ENCODE data around the gene ERP27.

Gene ERP27

GRCh38 chr12:14880890-14881453 is 57.4 kb downstream of the ERP27 start:
- no peaks in the 10 kb centered on the region for H3K27me3 ChIP-seq (ENCODE audit: control insufficient read depth in 5 of 5, insufficient read depth in 4 of 5, low read length in 5 of 5)
- peaks cover 0 to 7% (median 0%) of the 10 kb centered on the region in 5 donors for H3K36me3 ChIP-seq (ENCODE audit: control insufficient read depth in 5 of 5, insufficient read depth in 5 of 5, low read length in 5 of 5)
- H3K27ac ChIP-seq (ENCODE audit: low read depth, low read length): no peak overlapping the region
- no peak overlapping the region for H3K4me3 ChIP-seq (ENCODE audit: low read depth in 1 of 5, low read length in 5 of 5)
- no peaks in the 10 kb centered on the region for H3K9me3 ChIP-seq (ENCODE audit: control insufficient read depth in 5 of 5, low read length in 5 of 5)
- H3K4me1 ChIP-seq (ENCODE audit: control insufficient read depth in 5 of 5, insufficient read depth in 5 of 5, low read length in 5 of 5): peaks cover 0 to 29% (median 18%) of the 10 kb centered on the region in 5 donors
- no peak overlapping the region for H3K9ac ChIP-seq (ENCODE audit: low read length in 5 of 5)

DNA sequence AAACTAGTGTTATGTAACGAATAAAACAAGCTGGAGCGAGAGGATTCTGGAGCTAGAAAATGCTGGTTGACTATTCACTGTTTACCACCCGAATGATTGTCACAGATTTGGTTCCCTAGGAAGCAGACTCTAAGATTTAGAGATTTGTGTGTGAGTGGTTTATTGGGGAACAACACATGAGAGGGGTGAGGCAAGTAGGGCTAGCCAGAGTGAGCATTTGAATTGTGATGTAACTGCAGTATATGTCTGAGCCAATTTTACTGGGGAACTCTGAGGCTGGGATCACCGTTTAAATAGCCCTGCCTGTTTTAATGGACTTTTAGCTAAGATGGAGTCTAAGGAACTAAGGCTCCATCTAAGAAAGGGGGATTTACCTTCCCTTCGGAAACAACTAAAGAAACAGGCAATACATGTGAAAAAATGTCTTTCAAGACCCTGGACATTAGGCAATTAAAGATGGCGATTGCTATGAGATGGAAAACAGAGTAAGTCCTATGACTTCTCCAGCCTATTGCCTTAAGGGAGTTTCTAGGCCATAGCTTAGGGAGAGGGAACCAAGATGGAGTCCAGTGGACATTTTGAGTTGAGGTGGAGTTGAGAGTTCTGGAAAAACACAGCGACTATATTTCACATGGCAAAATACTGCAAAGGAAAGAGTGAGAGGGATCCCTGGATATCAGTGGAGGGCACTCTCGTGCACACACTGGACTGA is 59.0 kb downstream of the ERP27 start:
- no peak overlapping the region for H3K4me3 ChIP-seq (ENCODE audit: low read depth in 1 of 5, low read length in 5 of 5)
- no peaks in the 10 kb centered on the region for H3K27me3 ChIP-seq (ENCODE audit: control insufficient read depth in 5 of 5, insufficient read depth in 4 of 5, low read length in 5 of 5)
- H3K9me3 ChIP-seq (ENCODE audit: control insufficient read depth in 5 of 5, low read length in 5 of 5): no peaks in the 10 kb centered on the region
- H3K4me1 ChIP-seq (ENCODE audit: control insufficient read depth in 5 of 5, insufficient read depth in 5 of 5, low read length in 5 of 5): peaks cover 0 to 17% (median 5%) of the 10 kb centered on the region in 5 donors
- H3K27ac ChIP-seq (ENCODE audit: low read depth, low read length): no peak overlapping the region
- peaks cover 0 to 7% (median 0%) of the 10 kb centered on the region in 5 donors for H3K36me3 ChIP-seq (ENCODE audit: control insufficient read depth in 5 of 5, insufficient read depth in 5 of 5, low read length in 5 of 5)
- no peak overlapping the region for H3K9ac ChIP-seq (ENCODE audit: low read length in 5 of 5)

GRCh38 chr12:14878488-14878887 is 59.8 kb downstream of the ERP27 start:
- Histone ChIP-seq H3K36me3 (ENCODE audit: control insufficient read depth in 5 of 5, insufficient read depth in 5 of 5, low read length in 5 of 5) (peaks cover 0 to 7% (median 0%) of the 10 kb centered on the region in 5 donors), H3K27ac (ENCODE audit: low read depth, low read length) (no peak overlapping the region), H3K4me3 (ENCODE audit: low read depth in 1 of 5, low read length in 5 of 5) (no peak overlapping the region), H3K9ac (ENCODE audit: low read length in 5 of 5) (no peak overlapping the region), H3K27me3 (ENCODE audit: control insufficient read depth in 5 of 5, insufficient read depth in 4 of 5, low read length in 5 of 5) (no peaks in the 10 kb centered on the region), H3K9me3 (ENCODE audit: control insufficient read depth in 5 of 5, low read length in 5 of 5) (no peaks in the 10 kb centered on the region), H3K4me1 (ENCODE audit: control insufficient read depth in 5 of 5, insufficient read depth in 5 of 5, low read length in 5 of 5) (peaks cover 0 to 12% (median 0%) of the 10 kb centered on the region in 5 donors)

DNA sequence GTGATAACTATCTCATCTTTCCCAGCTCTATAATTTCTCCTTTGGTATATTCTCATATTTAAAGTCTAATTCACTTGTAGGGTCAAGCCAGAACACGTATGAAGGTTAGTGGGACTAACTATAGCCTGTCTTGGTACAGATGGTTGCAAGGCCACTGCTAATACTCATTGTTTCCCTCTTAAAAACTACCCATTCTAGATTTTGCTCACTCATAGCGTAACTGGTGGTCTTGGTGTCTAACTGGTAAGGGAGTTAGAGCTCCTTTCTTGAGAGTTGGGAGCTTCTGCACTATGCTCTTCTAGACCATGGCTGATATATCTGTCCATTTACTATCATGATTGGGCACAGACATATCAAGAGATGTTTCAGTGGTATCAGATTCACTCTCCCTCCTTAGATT is 61.5 kb downstream of the ERP27 start:
- Histone ChIP-seq H3K9me3 (ENCODE audit: control insufficient read depth in 5 of 5, low read length in 5 of 5) (no peaks in the 10 kb centered on the region), H3K27me3 (ENCODE audit: control insufficient read depth in 5 of 5, insufficient read depth in 4 of 5, low read length in 5 of 5) (no peaks in the 10 kb centered on the region), H3K4me1 (ENCODE audit: control insufficient read depth in 5 of 5, insufficient read depth in 5 of 5, low read length in 5 of 5) (peaks cover 0 to 12% (median 0%) of the 10 kb centered on the region in 5 donors), H3K36me3 (ENCODE audit: control insufficient read depth in 5 of 5, insufficient read depth in 5 of 5, low read length in 5 of 5) (peaks cover 0 to 4% (median 0%) of the 10 kb centered on the region in 5 donors), H3K27ac (ENCODE audit: low read depth, low read length) (no peak overlapping the region), H3K4me3 (ENCODE audit: low read depth in 1 of 5, low read length in 5 of 5) (no peak overlapping the region), H3K9ac (ENCODE audit: low read length in 5 of 5) (no peak overlapping the region)

GRCh38 chr12:14874882-14875281 is 63.5 kb downstream of the ERP27 start:
- H3K27ac ChIP-seq (ENCODE audit: low read depth, low read length): no peak overlapping the region
- H3K9ac ChIP-seq (ENCODE audit: low read length in 5 of 5): no peak overlapping the region
- H3K4me1 ChIP-seq (ENCODE audit: control insufficient read depth in 5 of 5, insufficient read depth in 5 of 5, low read length in 5 of 5): peaks cover 0 to 9% (median 0%) of the 10 kb centered on the region in 5 donors
- no peaks in the 10 kb centered on the region for H3K27me3 ChIP-seq (ENCODE audit: control insufficient read depth in 5 of 5, insufficient read depth in 4 of 5, low read length in 5 of 5)
- no peaks in the 10 kb centered on the region for H3K36me3 ChIP-seq (ENCODE audit: control insufficient read depth in 5 of 5, insufficient read depth in 5 of 5, low read length in 5 of 5)
- H3K4me3 ChIP-seq (ENCODE audit: low read depth in 1 of 5, low read length in 5 of 5): no peak overlapping the region
- H3K9me3 ChIP-seq (ENCODE audit: control insufficient read depth in 5 of 5, low read length in 5 of 5): no peaks in the 10 kb centered on the region

GRCh38 chr12:14873440-14874185 is 64.7 kb downstream of the ERP27 start:
- no peaks in the 10 kb centered on the region for H3K4me1 ChIP-seq (ENCODE audit: control insufficient read depth in 5 of 5, insufficient read depth in 5 of 5, low read length in 5 of 5)
- no peak overlapping the region for H3K4me3 ChIP-seq (ENCODE audit: low read depth in 1 of 5, low read length in 5 of 5)
- no peaks in the 10 kb centered on the region for H3K36me3 ChIP-seq (ENCODE audit: control insufficient read depth in 5 of 5, insufficient read depth in 5 of 5, low read length in 5 of 5)
- H3K27ac ChIP-seq (ENCODE audit: low read depth, low read length): no peak overlapping the region
- H3K27me3 ChIP-seq (ENCODE audit: control insufficient read depth in 5 of 5, insufficient read depth in 4 of 5, low read length in 5 of 5): no peaks in the 10 kb centered on the region
- H3K9me3 ChIP-seq (ENCODE audit: control insufficient read depth in 5 of 5, low read length in 5 of 5): no peaks in the 10 kb centered on the region
- no peak overlapping the region for H3K9ac ChIP-seq (ENCODE audit: low read length in 5 of 5)

DNA sequence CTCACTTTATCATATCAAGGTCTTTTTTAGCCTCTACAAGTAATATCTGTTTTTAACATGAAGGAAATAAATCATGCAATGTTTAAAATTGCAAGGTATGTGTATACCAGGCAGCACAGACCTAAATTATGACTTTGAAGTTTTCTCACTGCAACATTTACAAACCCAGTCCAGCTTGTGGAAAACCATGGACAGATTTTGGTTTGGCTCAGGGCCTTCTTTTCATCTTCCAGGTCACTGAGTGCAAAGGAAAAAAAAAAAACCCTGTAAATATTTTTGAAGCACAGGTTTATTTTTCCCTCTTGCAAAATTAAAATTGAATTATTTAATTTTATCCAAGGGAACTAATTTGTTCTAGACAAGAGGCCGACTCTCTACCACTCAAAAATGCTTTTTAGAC is 66.5 kb downstream of the ERP27 start:
- Histone ChIP-seq H3K36me3 (ENCODE audit: control insufficient read depth in 5 of 5, insufficient read depth in 5 of 5, low read length in 5 of 5) (no peaks in the 10 kb centered on the region), H3K4me3 (ENCODE audit: low read depth in 1 of 5, low read length in 5 of 5) (no peak overlapping the region), H3K9ac (ENCODE audit: low read length in 5 of 5) (no peak overlapping the region), H3K9me3 (ENCODE audit: control insufficient read depth in 5 of 5, low read length in 5 of 5) (peaks cover 0 to 4% (median 0%) of the 10 kb centered on the region in 5 donors), H3K27ac (ENCODE audit: low read depth, low read length) (no peak overlapping the region), H3K27me3 (ENCODE audit: control insufficient read depth in 5 of 5, insufficient read depth in 4 of 5, low read length in 5 of 5) (no peaks in the 10 kb centered on the region), H3K4me1 (ENCODE audit: control insufficient read depth in 5 of 5, insufficient read depth in 5 of 5, low read length in 5 of 5) (no peaks in the 10 kb centered on the region)

DNA sequence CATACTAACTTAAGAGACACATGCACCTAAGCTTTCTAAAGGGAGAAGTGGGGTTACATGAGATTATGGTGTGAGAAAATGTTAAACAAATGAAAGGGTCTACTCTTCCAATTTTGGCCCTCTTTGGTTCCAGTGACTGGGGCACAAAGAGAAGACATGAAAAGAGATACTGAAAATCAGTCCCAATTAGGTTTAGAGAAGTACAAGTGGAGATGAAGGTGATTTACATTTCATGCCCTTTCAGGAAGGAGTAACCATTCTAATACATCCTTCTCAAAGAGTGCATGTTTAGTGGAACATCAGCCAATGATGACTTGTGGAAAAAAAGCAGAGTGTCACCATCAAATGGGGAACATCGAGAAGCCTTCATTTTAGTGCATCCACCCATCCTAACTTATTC is 67.1 kb downstream of the ERP27 start:
- no peaks in the 10 kb centered on the region for H3K4me1 ChIP-seq (ENCODE audit: control insufficient read depth in 5 of 5, insufficient read depth in 5 of 5, low read length in 5 of 5)
- H3K27ac ChIP-seq (ENCODE audit: low read depth, low read length): no peak overlapping the region
- no peaks in the 10 kb centered on the region for H3K36me3 ChIP-seq (ENCODE audit: control insufficient read depth in 5 of 5, insufficient read depth in 5 of 5, low read length in 5 of 5)
- H3K4me3 ChIP-seq (ENCODE audit: low read depth in 1 of 5, low read length in 5 of 5): no peak overlapping the region
- H3K9me3 ChIP-seq (ENCODE audit: control insufficient read depth in 5 of 5, low read length in 5 of 5): peaks cover 0 to 5% (median 0%) of the 10 kb centered on the region in 5 donors
- H3K9ac ChIP-seq (ENCODE audit: low read length in 5 of 5): no peak overlapping the region
- H3K27me3 ChIP-seq (ENCODE audit: control insufficient read depth in 5 of 5, insufficient read depth in 4 of 5, low read length in 5 of 5): no peaks in the 10 kb centered on the region

- H3K36me3 ChIP-seq (ENCODE audit: control insufficient read depth in 5 of 5, insufficient read depth in 5 of 5, low read length in 5 of 5): no peaks in the 10 kb centered on the region
- H3K9me3 ChIP-seq (ENCODE audit: control insufficient read depth in 5 of 5, low read length in 5 of 5): peaks cover 0 to 5% (median 0%) of the 10 kb centered on the region in 5 donors
- no peak overlapping the region for H3K27ac ChIP-seq (ENCODE audit: low read depth, low read length)
Observed at GRCh38 chr12:14868916-14869506, 69.3 kb downstream of the ERP27 start.

More at GRCh38 chr12:14868916-14869506, 69.3 kb downstream of the ERP27 start:
- Histone ChIP-seq H3K4me3 (ENCODE audit: low read depth in 1 of 5, low read length in 5 of 5) (no peak overlapping the region), H3K4me1 (ENCODE audit: control insufficient read depth in 5 of 5, insufficient read depth in 5 of 5, low read length in 5 of 5) (no peaks in the 10 kb centered on the region), H3K27me3 (ENCODE audit: control insufficient read depth in 5 of 5, insufficient read depth in 4 of 5, low read length in 5 of 5) (no peaks in the 10 kb centered on the region), H3K9ac (ENCODE audit: low read length in 5 of 5) (no peak overlapping the region)
